ENCODE results near the gene LRP1. TPM values are rescaled to one million over a fixed set of nuclear protein-coding genes. Genes with fewer than 3 reads are reported as not detected.

Gene LRP1
- total and polyA plus RNA-seq, 2 of the 4 experiments (the other 2 are of a cell fraction) = 73.1 to 142 TPM

DNA sequence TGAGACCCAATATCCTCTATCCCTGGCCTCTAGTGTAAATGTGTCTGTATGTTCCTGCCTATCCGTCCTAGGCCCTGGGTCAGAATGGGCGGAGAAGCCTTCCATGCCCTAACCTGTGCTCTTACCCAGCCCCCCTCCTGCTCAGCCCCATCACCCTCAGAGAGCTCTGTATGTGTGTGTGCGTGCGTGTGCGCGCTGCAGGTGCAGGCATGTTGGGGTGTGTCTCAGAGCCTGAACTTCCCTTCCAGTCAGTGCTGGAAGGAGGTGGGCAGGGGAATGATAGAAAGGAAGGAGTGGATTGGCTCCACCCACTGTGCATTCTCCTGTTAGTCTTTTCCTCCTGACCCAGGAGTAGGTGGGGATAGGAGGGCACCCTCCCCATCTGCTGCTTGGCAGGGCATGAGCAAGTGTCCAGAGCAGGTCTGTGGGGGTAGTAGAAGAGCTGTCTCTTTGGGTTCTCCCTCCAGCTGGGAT is 32.1 kb upstream of the LRP1 start:
- DNase-seq (no peak), ATAC-seq (ENCODE audit: low read depth) (peak; percentile 1; the same call in 1 of the 2 replicates)
- dilution Hi-C loops (cut with HindIII; ENCODE audit: low sequenced_read_pairs, unreplicated experiment) (no loop called here), in situ Hi-C loops (cut with MboI; ENCODE audit: low sequenced_read_pairs) (no loop called here), intact Hi-C loops (cut with micrococcal nuclease) (no loop called here)
- Histone ChIP-seq H4K20me1 (ENCODE audit: insufficient read depth, low read length) (peaks cover 48% of the 10 kb centered on the region), H2BK120ac (ENCODE audit: low read depth, low read length) (peak overlapping the region; percentile 57; the same call in 1 of the 2 replicates), H2AK9ac (replicated peaks; ENCODE audit: low read depth, low read length, poor library complexity) (peak overlapping the region; percentile 82), H4K5ac (ENCODE audit: low read depth, low read length) (no peak overlapping the region; the same call in 1 of the 2 replicates), H2AFZ (replicated peaks; ENCODE audit: low read length, poor library complexity) (no peak overlapping the region), H2BK20ac (ENCODE audit: low read depth, low read length) (0 out of 2 replicates have a peak overlapping the region, but pooled peaks have one; percentile 18), H3K14ac (replicated peaks; ENCODE audit: low read depth, low read length) (no peak overlapping the region), H3K79me1 (ENCODE audit: low read depth in 1 of 2, low read length in 2 of 2) (peaks cover 13 to 62% of the 10 kb centered on the region in 2 experiments), H3K56ac (ENCODE audit: extremely low read depth, insufficient read depth, low read length) (no peak overlapping the region), H2BK15ac (ENCODE audit: low read depth, low read length) (no peak overlapping the region), H3K9me3 (ENCODE audit: control insufficient read depth, insufficient read depth, low read length) (no peaks in the 10 kb centered on the region), H3K9ac (ENCODE audit: low read depth, low read length) (no peak overlapping the region), H4K8ac (ENCODE audit: low read depth in 2 of 2, low read length in 2 of 2) (peak overlapping the region; percentile 22 to 38; a peak in 3 of 4 replicates), H3K4me2 (ENCODE audit: low read depth, low read length) (no peak overlapping the region), H2BK5ac (ENCODE audit: low read depth, low read length, poor library complexity, severe bottlenecking) (peak overlapping the region; percentile 80), H3K4me3 (ENCODE audit: insufficient read depth, low read depth, low read length) (no peak overlapping the region), H3K18ac (ENCODE audit: low read depth, low read length) (no peak overlapping the region), H3K27me3 (ENCODE audit: control insufficient read depth, insufficient read depth, low read length) (no peaks in the 10 kb centered on the region), H4K91ac (ENCODE audit: insufficient read depth, low read depth, low read length) (no peak overlapping the region), H3K36me3 (ENCODE audit: control insufficient read depth, insufficient read depth, low read length) (peaks cover 77% of the 10 kb centered on the region), H3K4me1 (ENCODE audit: control insufficient read depth, insufficient read depth, low read length) (peaks cover 37% of the 10 kb centered on the region), H3K9me1 (ENCODE audit: insufficient read depth, low read length) (peaks cover 8% of the 10 kb centered on the region; the same call in 1 of the 2 replicates), H3K27ac (ENCODE audit: insufficient read depth, low read length) (peak overlapping the region; percentile 23; the same call in 1 of the 2 replicates), H3K23ac (ENCODE audit: low read depth, low read length) (no peak overlapping the region), H2AK5ac (ENCODE audit: low read depth, low read length) (peak overlapping the region; percentile 77; the same call in 1 of the 2 replicates), H3K4ac (ENCODE audit: low read depth, low read length) (peak overlapping the region; percentile 43)
- POLR2A ChIA-PET (ENCODE audit: unreplicated experiment) = interaction anchor here (0.6 to 2.1 kb wide), 3 partner anchors 15 to 521 kb away, joined by 3 to 6 read pairs (median 5); partner anchors contain the start of gene STAT6
- CTCF ChIA-PET = interaction anchor here (0.5 kb wide), 1 partner anchor 16 kb away, joined by 3 read pairs; no protein-coding TSS in a partner anchor
- TF ChIP-seq MAFK (IDR thresholded peaks at IDR 0.05; ENCODE audit: low read depth, low read length) = no peak
- TF ChIP-seq CHD1 (IDR thresholded peaks at IDR 0.05; ENCODE audit: low read depth, low read length) = no peak
- TF ChIP-seq MXI1 (IDR thresholded peaks at IDR 0.05; ENCODE audit: borderline replicate concordance, low read depth, low read length) = no peak
- TF ChIP-seq SMC3 (IDR thresholded peaks at IDR 0.05; ENCODE audit: low read depth, low read length) = no peak
- TF ChIP-seq, protein P1, sequence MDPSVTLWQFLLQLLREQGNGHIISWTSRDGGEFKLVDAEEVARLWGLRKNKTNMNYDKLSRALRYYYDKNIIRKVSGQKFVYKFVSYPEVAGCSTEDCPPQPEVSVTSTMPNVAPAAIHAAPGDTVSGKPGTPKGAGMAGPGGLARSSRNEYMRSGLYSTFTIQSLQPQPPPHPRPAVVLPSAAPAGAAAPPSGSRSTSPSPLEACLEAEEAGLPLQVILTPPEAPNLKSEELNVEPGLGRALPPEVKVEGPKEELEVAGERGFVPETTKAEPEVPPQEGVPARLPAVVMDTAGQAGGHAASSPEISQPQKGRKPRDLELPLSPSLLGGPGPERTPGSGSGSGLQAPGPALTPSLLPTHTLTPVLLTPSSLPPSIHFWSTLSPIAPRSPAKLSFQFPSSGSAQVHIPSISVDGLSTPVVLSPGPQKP (IDR thresholded peaks at IDR 0.05; ENCODE audit: borderline replicate concordance, low read depth, low read length) = no peak
- TF ChIP-seq, protein P2, sequence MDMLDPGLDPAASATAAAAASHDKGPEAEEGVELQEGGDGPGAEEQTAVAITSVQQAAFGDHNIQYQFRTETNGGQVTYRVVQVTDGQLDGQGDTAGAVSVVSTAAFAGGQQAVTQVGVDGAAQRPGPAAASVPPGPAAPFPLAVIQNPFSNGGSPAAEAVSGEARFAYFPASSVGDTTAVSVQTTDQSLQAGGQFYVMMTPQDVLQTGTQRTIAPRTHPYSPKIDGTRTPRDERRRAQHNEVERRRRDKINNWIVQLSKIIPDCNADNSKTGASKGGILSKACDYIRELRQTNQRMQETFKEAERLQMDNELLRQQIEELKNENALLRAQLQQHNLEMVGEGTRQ (IDR thresholded peaks at IDR 0.05; ENCODE audit: low read depth, low read length) = no peak
- TF ChIP-seq RFX5 (IDR thresholded peaks at IDR 0.05; ENCODE audit: low read depth, low read length) = no peak
- TF ChIP-seq FOS (IDR thresholded peaks at IDR 0.05; ENCODE audit: low read depth, low read length) = no peak
- TF ChIP-seq POLR2A (IDR thresholded peaks at IDR 0.05; ENCODE audit: low read depth, low read length) = peak; percentile 9; the same call in 1 of the 2 replicates
- BruUV-seq (replicated peaks) = TSS peak; percentile 86
- WGBS, 2 experiments (ENCODE audit: extremely low coverage in 2 of 2, insufficient read length in 1 of 2) = no CpG with 5 or more reads among the region's 6 CpGs

Measured in IMR-90 (cell line).